BE2C (cell line): Measurements from ENCODE around the gene CCDC183.

Source experiments
- DNase-seq: peaks from one replicate; pipeline ENCODE4 v3.0.0-alpha.2; 2020
- H3K27me3 ChIP-seq: fragments of 250-450 bp; sonication (Bioruptor Pico); 2 replicates; pipeline ENCODE4 v1.5.1; 2020; ENCODE audit warnings: mild to moderate bottlenecking
- H3K36me3 ChIP-seq: fragments of 250-450 bp; sonication (Bioruptor Pico); 2 replicates; pipeline ENCODE4 v1.5.1; 2020; ENCODE audit warnings: mild to moderate bottlenecking
- H3K4me1 ChIP-seq: fragments of 250-450 bp; sonication (Bioruptor Pico); 2 replicates; pipeline ENCODE4 v1.5.1; 2020
- H3K4me3 ChIP-seq: 2 replicates; pipeline ENCODE4 v1.5.1; 2011; ENCODE audit warnings: low read depth, low read length
- H3K9me3 ChIP-seq: fragments of 250-450 bp; sonication (Bioruptor Pico); 2 replicates; pipeline ENCODE4 v1.5.1; 2020
- CTCF ChIP-seq: IDR thresholded peaks from 2 replicates; pipeline ENCODE4 v1.5.1; 2012; ENCODE audit warnings: mild to moderate bottlenecking, low read depth, low read length

CCDC183 gene

GRCh38 chr9:136844761-136845464 lies 48.8 kb downstream of the CCDC183 start:
- TF ChIP-seq CTCF, result no peak
- no peaks in the 10 kb centered on the region for H3K9me3 ChIP-seq
- no peak overlapping the region for H3K4me3 ChIP-seq
- no peak for DNase-seq
- peaks cover 5% of the 10 kb centered on the region for H3K36me3 ChIP-seq
- no peaks in the 10 kb centered on the region for H3K27me3 ChIP-seq
- peaks cover 32% of the 10 kb centered on the region for H3K4me1 ChIP-seq

- no peaks in the 10 kb centered on the region for H3K9me3 ChIP-seq
- peaks cover 25% of the 10 kb centered on the region for H3K4me1 ChIP-seq
- TF ChIP-seq CTCF, result no peak
- no peaks in the 10 kb centered on the region for H3K27me3 ChIP-seq
- DNase-seq, result no peak
- peaks cover under 1% of the 10 kb centered on the region; the same call in 1 of the 2 replicates for H3K36me3 ChIP-seq
- no peak overlapping the region for H3K4me3 ChIP-seq
These were observed 49.5 kb downstream of the CCDC183 start for GRCh38 chr9:136845465-136846260.

- no peak for DNase-seq
- peaks cover 9% of the 10 kb centered on the region for H3K36me3 ChIP-seq
- no peaks in the 10 kb centered on the region for H3K9me3 ChIP-seq
- H3K27me3 ChIP-seq, result no peaks in the 10 kb centered on the region
- no peak for TF ChIP-seq CTCF
- no peak overlapping the region for H3K4me3 ChIP-seq
- H3K4me1 ChIP-seq, result peaks cover 16% of the 10 kb centered on the region
These were observed 50.4 kb downstream of the CCDC183 start for GRCh38 chr9:136846376-136847087.

GRCh38 chr9:136847088-136847825 lies 51.1 kb downstream of the CCDC183 start:
- Histone ChIP-seq H3K27me3 (no peaks in the 10 kb centered on the region), H3K4me3 (peak overlapping the region; percentile 70), H3K36me3 (peaks cover 10% of the 10 kb centered on the region), H3K4me1 (peaks cover 9% of the 10 kb centered on the region), H3K9me3 (no peaks in the 10 kb centered on the region)
- no peak for TF ChIP-seq CTCF
- no peak for DNase-seq

- peaks cover 7% of the 10 kb centered on the region for H3K4me1 ChIP-seq
- no peaks in the 10 kb centered on the region for H3K27me3 ChIP-seq
- peaks cover 10% of the 10 kb centered on the region for H3K36me3 ChIP-seq
- peak; percentile 89 for DNase-seq
- peak overlapping the region; percentile 70 for H3K4me3 ChIP-seq
- H3K9me3 ChIP-seq, result no peaks in the 10 kb centered on the region
- TF ChIP-seq CTCF, result no peak
These were observed 51.8 kb downstream of the CCDC183 start for GRCh38 chr9:136847826-136848392.
